ENCODE data around the gene RRP1. TPM values are rescaled to one million over a fixed set of nuclear protein-coding genes. Genes with fewer than 3 reads are reported as not detected.
"Not testable (repeated sequence)": the region's sequence is repeated elsewhere in the genome, so short reads cannot be mapped to it uniquely, and the experiment has no call there.

The RRP1 gene
- total RNA-seq, 1 experiment from 2014 or later, result 53.9 TPM

GRCh38 chr21:43820466-43820865 is 31.1 kb downstream of the RRP1 start:
- Histone ChIP-seq H3K4me3 (replicated peaks in 1 of 2; ENCODE audit: low read depth in 1 of 2, low read length in 2 of 2) (no peak overlapping the region), H3K27me3 (ENCODE audit: insufficient read depth, low read length) (no peaks in the 10 kb centered on the region), H3K79me2 (ENCODE audit: insufficient read depth, low read length) (no peaks in the 10 kb centered on the region), H3K4me2 (ENCODE audit: low read length) (no peak overlapping the region), H3K27ac (ENCODE audit: low read depth, low read length) (no peak overlapping the region), H4K20me1 (ENCODE audit: insufficient read depth) (no peaks in the 10 kb centered on the region), H3K9me2 (ENCODE audit: insufficient read depth) (no peaks in the 10 kb centered on the region), H3K4me1 (ENCODE audit: control insufficient read depth in 1 of 2, insufficient read depth in 2 of 2, low read length in 2 of 2) (peaks cover 0 to 18% of the 10 kb centered on the region in 2 experiments; a peak in 3 of 4 replicates), H3K9ac (ENCODE audit: low read length) (no peak overlapping the region), H2AFZ (ENCODE audit: low read depth, low read length, poor library complexity, severe bottlenecking) (no peak overlapping the region), H3K9me3 (ENCODE audit: control insufficient read depth in 1 of 2, insufficient read depth in 1 of 2, low read depth in 1 of 2, low read length in 2 of 2) (no peaks in the 10 kb centered on the region), H3K36me3 (ENCODE audit: control insufficient read depth in 1 of 2, insufficient read depth in 2 of 2, low read length in 2 of 2) (no peaks in the 10 kb centered on the region)
- ChIA-PET POLR2A (no interaction called here), RAD21 (ENCODE audit: low non-redundant PET in 1 of 2, low total read pairs in 2 of 2, uncharacterized antibody in 2 of 2, unreplicated experiment in 2 of 2) (no interaction called here), CTCF (no interaction called here)
- intact Hi-C loops (cut with micrococcal nuclease), result no loop called here
- TF ChIP-seq SIN3A (IDR thresholded peaks at IDR 0.05; ENCODE audit: low read depth), result no peak
- TF ChIP-seq JUND (IDR thresholded peaks at IDR 0.05), result no peak
- TF ChIP-seq MAX (IDR thresholded peaks at IDR 0.05), result no peak
- no peak for TF ChIP-seq SP1 (IDR thresholded peaks at IDR 0.05; ENCODE audit: low read depth)
- ATAC-seq, result no peak
- BruUV-seq (replicated peaks), result no TSS peak
- DNase-seq (ENCODE audit: low read depth, low spot score), result no peak

GRCh38 chr21:43822166-43822565 is 32.8 kb downstream of the RRP1 start:
- DNase-seq (ENCODE audit: low read depth, low spot score); H3K27ac ChIP-seq (ENCODE audit: low read depth, low read length); BruUV-seq (replicated peaks); H3K27me3 ChIP-seq (ENCODE audit: insufficient read depth, low read length); RAD21 ChIA-PET (ENCODE audit: low non-redundant PET in 1 of 2, low total read pairs in 2 of 2, uncharacterized antibody in 2 of 2, unreplicated experiment in 2 of 2); H3K9me3 ChIP-seq (ENCODE audit: control insufficient read depth in 1 of 2, insufficient read depth in 1 of 2, low read depth in 1 of 2, low read length in 2 of 2); H4K20me1 ChIP-seq (ENCODE audit: insufficient read depth); H3K79me2 ChIP-seq (ENCODE audit: insufficient read depth, low read length); intact Hi-C loops (cut with micrococcal nuclease); H2AFZ ChIP-seq (ENCODE audit: low read depth, low read length, poor library complexity, severe bottlenecking); H3K9ac ChIP-seq (ENCODE audit: low read length); ATAC-seq; H3K36me3 ChIP-seq (ENCODE audit: control insufficient read depth in 1 of 2, insufficient read depth in 2 of 2, low read length in 2 of 2); POLR2A ChIA-PET; CTCF ChIA-PET; H3K9me2 ChIP-seq (ENCODE audit: insufficient read depth); H3K4me3 ChIP-seq (replicated peaks in 1 of 2; ENCODE audit: low read depth in 1 of 2, low read length in 2 of 2); H3K4me2 ChIP-seq (ENCODE audit: low read length): not testable (repeated sequence)
- H3K4me1 ChIP-seq (ENCODE audit: control insufficient read depth in 1 of 2, insufficient read depth in 2 of 2, low read length in 2 of 2), result peaks cover 0 to 19% of the 10 kb centered on the region in 2 experiments; a peak in 2 of 4 replicates

GRCh38 chr21:43822741-43823140 is 33.4 kb downstream of the RRP1 start:
- H3K27ac ChIP-seq (ENCODE audit: low read depth, low read length); DNase-seq (ENCODE audit: low read depth, low spot score); H3K36me3 ChIP-seq (ENCODE audit: control insufficient read depth in 1 of 2, insufficient read depth in 2 of 2, low read length in 2 of 2); BruUV-seq (replicated peaks); POLR2A ChIA-PET; H3K9ac ChIP-seq (ENCODE audit: low read length); H3K4me2 ChIP-seq (ENCODE audit: low read length); ATAC-seq; H3K4me3 ChIP-seq (replicated peaks in 1 of 2; ENCODE audit: low read depth in 1 of 2, low read length in 2 of 2); intact Hi-C loops (cut with micrococcal nuclease); H3K9me3 ChIP-seq (ENCODE audit: control insufficient read depth in 1 of 2, insufficient read depth in 1 of 2, low read depth in 1 of 2, low read length in 2 of 2); H4K20me1 ChIP-seq (ENCODE audit: insufficient read depth); H3K9me2 ChIP-seq (ENCODE audit: insufficient read depth); RAD21 ChIA-PET (ENCODE audit: low non-redundant PET in 1 of 2, low total read pairs in 2 of 2, uncharacterized antibody in 2 of 2, unreplicated experiment in 2 of 2); CTCF ChIA-PET; H2AFZ ChIP-seq (ENCODE audit: low read depth, low read length, poor library complexity, severe bottlenecking); H3K27me3 ChIP-seq (ENCODE audit: insufficient read depth, low read length); H3K79me2 ChIP-seq (ENCODE audit: insufficient read depth, low read length): not testable (repeated sequence)
- H3K4me1 ChIP-seq (ENCODE audit: control insufficient read depth in 1 of 2, insufficient read depth in 2 of 2, low read length in 2 of 2), result peaks cover 0 to 24% of the 10 kb centered on the region in 2 experiments; a peak in 2 of 4 replicates
